ENCODE results near the gene CHFR. TPM values are rescaled to one million over a fixed set of nuclear protein-coding genes. Genes with fewer than 3 reads are reported as not detected.
"Not testable (repeated sequence)": the region's sequence is repeated elsewhere in the genome, so short reads cannot be mapped to it uniquely, and the experiment has no call there.

Gene CHFR
- total and polyA plus RNA-seq, 4 donors = 7.0 to 23.4 (median 14.6) TPM

- H3K4me1 ChIP-seq (ENCODE audit: control insufficient read depth in 4 of 4, insufficient read depth in 4 of 4, low read length in 3 of 4) = no peaks in the 10 kb centered on the region
- no peak for DNase-seq (ENCODE audit: low spot score)
- H3K36me3 ChIP-seq (ENCODE audit: control insufficient read depth in 4 of 4, insufficient read depth in 3 of 4, low read depth in 1 of 4, low read length in 3 of 4) = peaks cover 24 to 44% (median 35%) of the 10 kb centered on the region in 4 donors
- no peaks in the 10 kb centered on the region for H3K27me3 ChIP-seq (ENCODE audit: control insufficient read depth in 4 of 4, insufficient read depth in 4 of 4, low read length in 3 of 4)
- H3K27ac ChIP-seq (ENCODE audit: low read depth in 1 of 2, low read length in 2 of 2) = no peak overlapping the region
- H3K9ac ChIP-seq (ENCODE audit: low read depth in 1 of 2, low read length in 2 of 2) = no peak overlapping the region
- H3K9me3 ChIP-seq (ENCODE audit: control insufficient read depth in 4 of 4, low read length in 3 of 4) = peaks cover 1 to 13% (median 5%) of the 10 kb centered on the region in 4 donors
- WGBS = 97% methylated on average over 8 of the region's 8 CpGs
- TF ChIP-seq ATF3 (IDR thresholded peaks at IDR 0.05) (no peak), RAD21 (IDR thresholded peaks at IDR 0.05) (no peak), REST (IDR thresholded peaks at IDR 0.05) (no peak)
- H3K4me3 ChIP-seq (ENCODE audit: low read depth in 1 of 3, low read length in 3 of 3) = no peak overlapping the region
Measured at GRCh38 chr12:132861558-132861957, 25.8 kb downstream of the CHFR start.

GRCh38 chr12:132858718-132859266 is 28.6 kb downstream of the CHFR start:
- H3K27ac ChIP-seq (ENCODE audit: low read depth in 1 of 2, low read length in 2 of 2) = no peak overlapping the region
- no peaks in the 10 kb centered on the region for H3K4me1 ChIP-seq (ENCODE audit: control insufficient read depth in 4 of 4, insufficient read depth in 4 of 4, low read length in 3 of 4)
- peaks cover 39 to 66% (median 44%) of the 10 kb centered on the region in 4 donors for H3K36me3 ChIP-seq (ENCODE audit: control insufficient read depth in 4 of 4, insufficient read depth in 3 of 4, low read depth in 1 of 4, low read length in 3 of 4)
- DNase-seq (ENCODE audit: low spot score) = no peak
- H3K9me3 ChIP-seq (ENCODE audit: control insufficient read depth in 4 of 4, low read length in 3 of 4) = peaks cover 0 to 3% (median 0%) of the 10 kb centered on the region in 4 donors
- 97% methylated on average over 18 of the region's 18 CpGs for WGBS
- TF ChIP-seq SP1 (IDR thresholded peaks at IDR 0.05) = no peak
- TF ChIP-seq FOXA1 (IDR thresholded peaks at IDR 0.05) = no peak
- H3K9ac ChIP-seq (ENCODE audit: low read depth in 1 of 2, low read length in 2 of 2) = no peak overlapping the region
- no peak overlapping the region for H3K4me3 ChIP-seq (ENCODE audit: low read depth in 1 of 3, low read length in 3 of 3)
- H3K27me3 ChIP-seq (ENCODE audit: control insufficient read depth in 4 of 4, insufficient read depth in 4 of 4, low read length in 3 of 4) = no peaks in the 10 kb centered on the region

- not testable (repeated sequence) for H3K4me3 ChIP-seq (ENCODE audit: low read depth in 1 of 3, low read length in 3 of 3); H3K9ac ChIP-seq (ENCODE audit: low read depth in 1 of 2, low read length in 2 of 2); H3K27ac ChIP-seq (ENCODE audit: low read depth in 1 of 2, low read length in 2 of 2); H3K4me1 ChIP-seq (ENCODE audit: control insufficient read depth in 4 of 4, insufficient read depth in 4 of 4, low read length in 3 of 4); H3K9me3 ChIP-seq (ENCODE audit: control insufficient read depth in 4 of 4, low read length in 3 of 4); H3K27me3 ChIP-seq (ENCODE audit: control insufficient read depth in 4 of 4, insufficient read depth in 4 of 4, low read length in 3 of 4); DNase-seq (ENCODE audit: low spot score)
- WGBS = 97% methylated on average over 21 of the region's 21 CpGs
- peaks cover 43 to 79% (median 52%) of the 10 kb centered on the region in 4 donors for H3K36me3 ChIP-seq (ENCODE audit: control insufficient read depth in 4 of 4, insufficient read depth in 3 of 4, low read depth in 1 of 4, low read length in 3 of 4)
Measured at GRCh38 chr12:132857019-132857418, 30.4 kb downstream of the CHFR start.

GRCh38 chr12:132856581-132856980 is 30.8 kb downstream of the CHFR start:
- H3K9ac ChIP-seq (ENCODE audit: low read depth in 1 of 2, low read length in 2 of 2) = no peak overlapping the region
- H3K4me1 ChIP-seq (ENCODE audit: control insufficient read depth in 4 of 4, insufficient read depth in 4 of 4, low read length in 3 of 4) = no peaks in the 10 kb centered on the region
- no peak overlapping the region for H3K27ac ChIP-seq (ENCODE audit: low read depth in 1 of 2, low read length in 2 of 2)
- H3K36me3 ChIP-seq (ENCODE audit: control insufficient read depth in 4 of 4, insufficient read depth in 3 of 4, low read depth in 1 of 4, low read length in 3 of 4) = peaks cover 42 to 80% (median 50%) of the 10 kb centered on the region in 4 donors
- no peaks in the 10 kb centered on the region for H3K9me3 ChIP-seq (ENCODE audit: control insufficient read depth in 4 of 4, low read length in 3 of 4)
- DNase-seq (ENCODE audit: low spot score) = no peak
- H3K4me3 ChIP-seq (ENCODE audit: low read depth in 1 of 3, low read length in 3 of 3) = no peak overlapping the region
- H3K27me3 ChIP-seq (ENCODE audit: control insufficient read depth in 4 of 4, insufficient read depth in 4 of 4, low read length in 3 of 4) = no peaks in the 10 kb centered on the region
- WGBS = 95% methylated on average over 17 of the region's 17 CpGs
- TF ChIP-seq ATF3 (IDR thresholded peaks at IDR 0.05) (no peak), HNF4G (IDR thresholded peaks at IDR 0.05) (no peak), CTCF (IDR thresholded peaks at IDR 0.05; ENCODE audit: low read depth, low read length, missing input control) (no peak), SP1 (IDR thresholded peaks at IDR 0.05) (no peak), RXRA (IDR thresholded peaks at IDR 0.05) (no peak), NR2F2 (IDR thresholded peaks at IDR 0.05) (no peak), TAF1 (conservative IDR thresholded peaks at IDR 0.05) (no peak), FOXA1 (IDR thresholded peaks at IDR 0.05) (no peak), RAD21 (IDR thresholded peaks at IDR 0.05) (no peak), REST (IDR thresholded peaks at IDR 0.05) (no peak), YY1 (IDR thresholded peaks at IDR 0.05) (no peak), EGR1 (IDR thresholded peaks at IDR 0.05; ENCODE audit: low read depth in 2 of 2) (no peak), JUND (IDR thresholded peaks at IDR 0.05) (no peak)
